Hematopoietic multipotent progenitor cell treated with erythropoietin and hydrocortisone succinate and interleukin-3 and kit ligand, for 6 days (in vitro differentiated cells): ENCODE measurements around the gene BRD7.
"Not testable (repeated sequence)": the region's sequence is repeated elsewhere in the genome, so short reads cannot be mapped to it uniquely, and the experiment has no call there.

ENCODE experiments used
- DNase-seq: peaks from one replicate; pipeline ENCODE4 v3.0.0-alpha.2; 2015

Gene BRD7

DNA sequence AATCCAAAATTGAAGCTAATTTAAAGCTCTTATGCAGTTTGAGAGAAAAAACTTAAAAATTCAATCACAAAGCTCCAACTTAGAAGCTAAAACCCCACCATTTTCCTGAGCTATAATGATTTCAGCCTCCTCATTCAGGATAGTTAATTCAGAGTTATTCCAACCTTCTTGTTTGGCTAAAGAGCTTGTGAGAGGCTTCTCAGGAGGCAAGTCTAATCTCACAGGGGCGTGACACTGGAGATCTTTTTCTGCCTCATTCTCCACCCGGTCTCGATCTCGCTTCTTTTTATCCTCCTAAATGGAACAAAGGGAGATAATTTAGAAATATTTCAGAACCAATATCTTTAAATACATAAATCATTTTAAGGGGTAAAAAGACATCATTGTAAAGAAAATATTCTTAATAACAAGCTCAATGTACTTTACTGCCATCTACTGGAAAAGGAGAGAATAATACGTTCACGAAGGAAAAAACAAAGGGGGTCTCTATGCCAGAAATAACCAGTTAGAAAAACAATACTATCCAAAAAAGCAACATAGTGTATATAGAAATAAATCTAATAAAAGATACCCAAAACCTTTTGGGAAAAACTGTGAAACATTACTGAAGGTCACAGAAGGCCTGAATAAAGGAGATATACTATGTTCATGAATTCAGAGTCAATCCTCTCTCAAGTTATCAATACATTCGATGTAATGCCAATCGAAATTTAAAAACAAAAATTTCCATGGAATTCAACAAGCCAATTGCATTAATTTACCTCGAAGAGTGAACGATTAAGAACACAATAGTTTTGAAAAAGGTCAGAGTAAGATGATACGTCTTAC, 13.9 kb downstream of the BRD7 start:
- DNase-seq: peak; percentile 72

DNA sequence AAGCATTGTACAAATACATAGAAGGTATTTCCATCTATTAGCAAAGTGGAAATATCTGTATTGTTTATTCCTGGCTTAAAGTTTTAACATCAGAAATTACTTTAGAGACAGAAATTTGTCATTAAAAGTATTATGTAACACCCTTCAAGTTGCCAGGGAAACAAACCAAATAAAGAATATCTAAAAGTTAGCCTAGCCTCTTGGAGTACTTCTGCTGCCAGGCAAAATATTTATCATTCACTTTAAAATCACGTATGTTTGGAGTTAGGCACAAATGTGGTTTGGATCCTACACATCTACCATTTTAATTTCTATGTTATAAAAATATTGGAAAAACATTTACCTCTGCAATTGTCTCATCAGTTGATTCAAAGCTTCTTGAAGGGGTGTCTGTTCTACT, 14.7 kb downstream of the BRD7 start:
- DNase-seq: no peak

DNA sequence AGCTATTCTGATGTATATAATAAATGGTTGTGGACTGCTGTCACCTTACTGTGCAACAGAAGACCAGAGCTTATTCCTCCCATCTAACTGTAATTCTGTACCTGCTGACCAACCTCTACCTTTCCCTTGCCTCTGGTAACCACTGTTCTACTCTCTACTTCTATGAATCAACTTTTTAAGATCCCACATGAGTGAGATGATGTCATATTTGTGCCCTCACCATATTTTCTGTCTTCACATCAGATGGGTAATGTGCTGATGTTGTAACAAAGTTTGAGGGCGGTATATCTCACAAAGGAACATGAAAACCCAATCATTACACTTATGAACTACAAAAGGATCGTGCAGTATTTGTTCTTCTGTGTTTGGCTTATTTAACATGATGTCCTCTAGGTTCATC, 16.8 kb downstream of the BRD7 start:
- DNase-seq: no peak

DNA sequence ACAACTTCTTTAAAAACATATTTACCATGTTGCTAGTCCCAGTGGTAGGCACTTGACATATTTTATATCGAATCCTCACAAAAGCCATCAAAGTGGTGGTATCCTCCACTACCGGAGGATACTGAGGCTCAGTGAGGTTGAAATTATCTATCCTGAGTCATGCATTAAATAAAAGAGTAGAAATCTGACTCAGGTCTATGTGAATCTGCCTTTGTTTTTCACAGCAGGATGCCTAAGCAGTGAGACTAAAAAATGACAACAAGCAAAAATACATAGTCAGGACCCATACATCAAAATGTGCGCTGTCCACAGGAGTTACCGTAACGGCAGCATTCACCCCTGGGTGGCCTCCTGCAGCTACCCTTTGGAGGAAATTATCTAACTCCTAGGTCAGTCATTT, 17.7 kb downstream of the BRD7 start:
- no peak for DNase-seq

GRCh38 chr16:50345210-50345609, 23.6 kb downstream of the BRD7 start:
- not testable (repeated sequence) for DNase-seq

DNA sequence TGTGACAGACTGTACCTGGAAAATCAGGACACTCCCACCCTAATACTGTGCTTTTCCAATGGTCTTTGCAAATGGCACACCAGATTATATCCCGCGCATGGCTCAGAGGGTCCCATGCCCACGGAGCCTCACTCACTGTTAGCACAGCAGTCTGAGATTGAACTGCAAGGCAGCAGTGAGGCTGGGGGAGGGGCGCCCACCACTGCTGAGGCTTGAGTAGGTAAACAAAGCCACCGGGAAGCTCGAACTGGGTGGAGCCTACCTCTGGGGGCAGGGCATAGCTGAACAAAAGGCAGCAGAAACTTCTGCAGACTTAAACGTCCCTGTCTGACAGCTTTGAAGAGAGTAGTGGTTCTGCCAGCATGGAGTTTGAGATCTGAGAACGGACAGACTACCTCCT, 25.2 kb downstream of the BRD7 start:
- not testable (repeated sequence) for DNase-seq

DNA sequence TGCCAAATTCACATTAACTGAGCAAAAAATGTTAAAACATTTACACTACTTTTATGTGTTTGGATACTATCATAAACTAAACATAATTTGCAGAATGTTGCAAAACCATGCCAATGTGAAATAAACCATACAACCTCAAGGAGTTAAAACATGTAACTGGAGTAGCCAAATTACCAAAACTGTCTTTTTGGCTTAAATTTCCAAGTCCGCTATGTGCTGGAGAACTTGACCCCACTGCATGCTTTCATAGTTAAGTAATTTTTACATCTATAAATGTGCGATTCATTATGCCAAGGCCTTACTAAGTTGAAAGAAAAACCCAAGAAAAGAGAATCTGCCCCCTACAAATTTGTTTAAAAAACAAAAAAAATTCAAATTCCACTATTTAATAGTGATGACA, 28.2 kb downstream of the BRD7 start:
- DNase-seq: no peak

- DNase-seq: peak; percentile 57
Observed at GRCh38 chr16:50338371-50339231, 30.2 kb downstream of the BRD7 start.

- no peak for DNase-seq
Observed at GRCh38 chr16:50336884-50337283, 31.9 kb downstream of the BRD7 start.

- DNase-seq: peak; percentile 60
Observed at GRCh38 chr16:50335196-50335958, 33.4 kb downstream of the BRD7 start.

GRCh38 chr16:50334106-50334975, 34.4 kb downstream of the BRD7 start:
- DNase-seq: no peak

DNA sequence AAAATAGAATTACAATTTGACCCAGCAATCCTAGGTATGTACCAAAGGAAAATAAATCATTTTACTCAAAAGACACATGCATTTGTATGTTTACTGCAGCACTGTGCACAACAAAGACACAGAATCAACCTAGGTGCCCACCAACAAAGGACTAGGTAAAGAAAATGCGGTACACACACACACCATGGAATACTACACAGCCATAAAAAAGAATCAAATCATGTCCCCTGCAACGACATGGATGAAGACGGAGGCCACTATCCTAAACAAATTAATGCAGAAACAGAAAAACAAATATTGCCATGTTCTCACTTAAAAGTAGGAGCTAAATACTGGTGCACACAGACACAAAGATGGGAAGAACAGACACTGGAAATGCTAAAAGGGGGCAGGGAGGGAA, 36.2 kb downstream of the BRD7 start:
- no peak for DNase-seq

DNA sequence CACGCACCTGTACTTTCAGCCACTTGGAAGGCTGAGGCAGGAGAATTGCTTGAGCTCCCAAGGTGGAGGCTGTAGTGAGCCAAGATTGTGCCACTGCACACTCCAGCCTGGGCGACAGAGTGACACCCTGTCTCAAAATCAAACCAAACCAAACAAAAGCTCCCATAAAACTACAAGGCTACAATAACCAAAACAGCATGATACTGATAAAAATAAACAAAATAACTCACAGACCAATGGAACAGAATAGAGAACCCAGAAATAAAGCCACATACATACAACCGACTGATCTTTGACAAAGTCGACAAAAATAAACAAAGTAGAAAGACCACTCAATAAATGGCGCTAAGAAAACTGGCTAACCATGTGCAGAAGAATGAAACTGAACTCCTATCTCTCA, 37.2 kb downstream of the BRD7 start:
- no peak for DNase-seq

GRCh38 chr16:50329446-50330189, 39.2 kb downstream of the BRD7 start:
- no peak for DNase-seq

DNA sequence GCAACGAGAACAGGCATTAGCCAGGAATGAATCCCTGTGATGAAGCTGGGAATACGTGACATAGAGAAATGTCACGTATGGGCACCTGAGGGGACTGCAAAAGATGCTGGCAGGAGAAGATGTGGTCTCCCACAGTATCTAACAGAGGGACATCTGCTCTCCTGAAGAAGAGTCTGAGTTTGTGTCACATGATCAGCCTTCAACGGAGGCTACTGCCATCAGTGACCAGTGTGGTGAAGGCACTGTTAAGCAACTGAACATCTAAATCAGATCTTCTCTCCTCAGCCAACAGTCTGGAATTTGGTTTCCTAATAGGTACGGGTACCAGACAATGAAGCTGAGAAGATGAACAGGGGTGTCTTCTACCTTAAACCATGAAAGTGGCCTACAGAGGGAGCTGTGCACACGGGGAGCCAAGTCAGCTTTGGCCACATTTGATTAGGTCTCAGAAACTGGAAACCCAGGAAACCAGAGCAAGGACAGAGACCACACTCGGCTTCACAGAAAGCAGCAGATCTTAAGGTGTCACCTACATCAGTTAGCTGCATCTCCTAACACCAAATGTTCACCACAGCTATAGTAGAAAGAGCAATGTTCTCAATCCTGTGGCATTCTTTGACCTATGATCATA, 41.8 kb downstream of the BRD7 start:
- DNase-seq: peak; percentile 73

DNA sequence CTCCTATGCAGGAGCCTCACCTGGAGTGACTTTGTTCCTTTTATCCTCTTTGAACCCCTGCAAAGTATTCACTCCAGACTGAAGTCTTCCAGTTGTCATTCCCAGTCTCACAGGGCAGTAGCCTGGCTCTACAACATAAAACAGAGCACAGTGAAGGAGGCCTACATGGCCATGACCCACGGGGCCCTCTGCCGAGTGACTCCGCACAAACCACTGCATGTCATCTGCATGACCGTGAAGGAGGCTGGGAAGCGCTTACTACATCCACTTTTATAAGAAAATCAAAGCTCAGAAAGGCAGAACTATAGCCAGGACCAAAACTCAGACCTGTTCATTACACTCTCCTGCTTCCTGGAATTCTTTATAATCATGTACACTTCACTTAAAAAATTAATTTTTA, 42.5 kb downstream of the BRD7 start:
- DNase-seq: no peak

- no peak for DNase-seq
Observed at GRCh38 chr16:50324345-50324744, 44.4 kb downstream of the BRD7 start.

DNA sequence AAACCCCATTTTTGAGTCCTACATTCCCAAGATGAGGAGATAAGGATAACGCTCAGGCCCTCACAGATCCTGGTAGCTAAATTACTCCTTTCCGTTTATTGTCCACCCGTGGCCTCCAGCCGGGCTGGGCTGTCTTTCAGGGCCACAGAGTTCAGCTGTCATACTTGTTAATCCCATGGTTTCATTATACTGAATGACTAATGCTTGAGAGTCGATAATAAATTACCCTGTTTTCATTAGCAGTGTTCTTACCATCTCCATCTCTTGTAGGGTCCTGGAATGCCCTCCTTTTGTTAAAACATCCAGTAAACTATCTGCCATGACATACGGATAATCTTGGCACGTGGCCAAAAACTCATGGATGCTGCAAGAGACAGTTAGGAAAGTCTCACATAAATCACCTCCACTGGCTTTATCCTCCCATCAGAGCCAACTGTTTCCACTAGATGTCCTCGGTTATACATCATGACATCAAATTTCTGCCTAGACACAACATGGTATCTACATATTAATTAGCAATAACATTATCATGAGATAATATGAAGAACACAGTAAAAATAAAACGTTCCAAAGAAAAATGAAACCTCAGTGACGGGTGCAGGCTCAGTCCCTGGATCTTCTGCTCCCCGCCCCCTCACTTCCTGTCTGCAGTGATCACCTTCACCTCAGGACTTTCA, 45.3 kb downstream of the BRD7 start:
- peak; percentile 59 for DNase-seq

DNA sequence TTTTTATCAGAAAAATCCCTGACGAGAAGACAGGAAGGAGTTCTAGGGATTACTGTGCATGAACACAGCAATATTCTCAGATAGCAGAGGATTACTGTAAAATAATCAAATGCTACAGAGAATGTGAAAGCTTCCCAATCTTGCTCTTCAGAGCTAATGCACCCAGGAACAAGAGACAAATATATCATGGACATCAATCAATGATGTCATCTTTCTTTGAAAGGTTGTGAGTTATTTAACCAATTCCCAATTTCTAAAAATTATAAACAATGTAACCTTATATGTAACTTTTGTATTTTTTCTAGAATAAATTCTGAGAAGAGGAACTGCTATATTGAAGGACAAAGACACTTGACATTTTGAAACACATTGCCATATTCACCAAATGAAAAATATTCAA, 46.5 kb downstream of the BRD7 start:
- DNase-seq: no peak

DNA sequence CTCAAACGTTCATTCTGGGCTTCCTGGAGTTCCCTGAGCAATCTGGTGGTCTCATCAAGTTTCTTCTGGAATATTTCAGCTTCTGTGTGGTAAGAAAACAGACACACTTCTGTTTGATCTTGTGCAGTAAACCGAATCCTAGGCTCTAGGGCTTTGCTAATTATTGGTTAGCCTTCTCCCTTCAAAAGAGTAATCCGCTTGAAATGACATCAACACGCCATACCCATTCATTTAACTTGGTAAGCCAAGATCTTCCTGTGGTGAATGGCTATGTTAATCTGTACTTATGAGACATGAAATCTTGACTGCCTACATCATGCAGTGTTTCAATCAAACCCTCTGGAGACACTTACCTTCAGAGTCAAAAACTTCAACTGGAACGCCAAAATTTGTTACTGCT, 48.5 kb downstream of the BRD7 start:
- DNase-seq: no peak
